Testis (tissue), 3 donors: Measurements from ENCODE around the gene EIF2B4. TPM values are rescaled to one million over a fixed set of nuclear protein-coding genes. Genes with fewer than 3 reads are reported as not detected.

ENCODE experiments used
- DNase-seq: peaks from one replicate; pipeline ENCODE4 v3.0.0-alpha.2; 2019
- H3K27ac ChIP-seq, 2 donors: fragments of 200-600 bp; sonication (generic); one replicate each; pipeline ENCODE4 v1.5.1; 2019
- H3K27me3 ChIP-seq: fragments of 200-600 bp; sonication (generic); one replicate; pipeline ENCODE4 v1.5.1; 2019
- H3K36me3 ChIP-seq: fragments of 200-600 bp; sonication (generic); one replicate; pipeline ENCODE4 v1.5.1; 2017; ENCODE audit warnings: low read depth; ENCODE audit errors: missing control alignments
- H3K4me1 ChIP-seq: fragments of 200-600 bp; sonication (generic); one replicate; pipeline ENCODE4 v1.5.1; 2019
- H3K4me3 ChIP-seq, 2 donors: fragments of 200-600 bp; sonication (generic); one replicate each; pipeline ENCODE4 v1.5.1; 2017 to 2019
- H3K9me3 ChIP-seq: fragments of 200-600 bp; sonication (generic); one replicate; pipeline ENCODE4 v1.5.1; 2017
- POLR2A ChIP-seq: fragments of 450-650 bp; IDR thresholded peaks from one replicate; pipeline ENCODE4 v1.6.1; 2017; ENCODE audit warnings: antibody characterized with exemption, mild to moderate bottlenecking, moderate library complexity
- WGBS, 2 donors: methylation state at CpG; one replicate each; pipeline ENCODE4 v1.1.5; 2018; 5-methylcytosine and 5-hydroxymethylcytosine counted together
- intact Hi-C: fragments of 100-400 bp; cut with DNase I; formaldehyde crosslinking; loops from one replicate; pipeline ENCODE4 v1.15.1; 2023; ENCODE audit warnings: low total_unique reads
- polyA plus RNA-seq: library from polyadenylated mRNA; stranded (reverse); fragments of 350-450 nt; fragmentation: Illumina TruSeq; extraction: RNeasy Lipid Tissue Mini Kit (QIAGEN cat#74804); gene quantifications from one replicate; pipeline ENCODE4 v1.2.3, GENCODE V29; 2014; ENCODE audit warnings: low read depth, low replicate concordance; ENCODE audit not compliant: insufficient read depth
- total RNA-seq, 2 donors: library from RNA; depleted of rRNA; stranded (reverse); fragments of >200 nt; gene quantifications; one replicate each; pipeline ENCODE4 v1.2.3, GENCODE V29; 2016
- TF ChIP-seq, protein P1 (sequence below), 3 experiments: fragments of 450-650 bp in 2 of 3; fragments of 200-600 bp in 1 of 3; sonication (generic) in 1 of 3; IDR thresholded peaks; one replicate each; pipeline ENCODE4 v1.5.1; 2016 to 2019; ENCODE audit warnings: antibody characterized with exemption in 3 of 3, mild to moderate bottlenecking in 2 of 3, moderate library complexity in 1 of 3

The EIF2B4 gene
- total and polyA plus RNA-seq, 3 donors from 2014 or later, result 59.4 to 111 (median 67.7) TPM

DNA sequence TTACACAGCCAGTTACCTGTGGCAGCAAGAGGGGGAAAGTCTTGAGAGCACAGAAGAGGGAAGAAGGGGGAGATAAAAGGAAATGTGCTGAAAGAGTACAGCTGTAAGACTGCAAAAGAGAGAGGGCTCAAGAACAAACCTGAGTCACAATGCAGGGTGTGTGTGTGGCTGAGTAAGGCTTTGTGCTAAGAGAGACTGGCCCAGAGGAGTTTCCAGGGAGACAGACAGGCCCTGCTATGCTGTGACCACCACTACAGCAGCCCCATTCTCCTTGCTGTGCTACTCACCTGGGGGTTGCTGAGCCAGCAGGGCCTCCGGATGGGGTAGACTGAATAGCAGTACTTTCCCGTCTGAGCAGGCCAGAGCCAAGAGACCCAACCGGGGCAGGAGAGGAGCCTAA, 34.8 kb downstream of the EIF2B4 start:
- no peaks in the 10 kb centered on the region for H3K9me3 ChIP-seq
- no peak overlapping the region for H3K4me3 ChIP-seq
- no peaks in the 10 kb centered on the region for H3K27me3 ChIP-seq
- no peak for DNase-seq
- 84 to 89% methylated on average over 3 of the region's 3 CpGs for WGBS, 2 donors
- intact Hi-C loops, result no loop called here
- no peaks in the 10 kb centered on the region for H3K36me3 ChIP-seq
- no peaks in the 10 kb centered on the region for H3K4me1 ChIP-seq
- no peak overlapping the region for H3K27ac ChIP-seq
- TF ChIP-seq POLR2A, result no peak
- TF ChIP-seq, protein P1, sequence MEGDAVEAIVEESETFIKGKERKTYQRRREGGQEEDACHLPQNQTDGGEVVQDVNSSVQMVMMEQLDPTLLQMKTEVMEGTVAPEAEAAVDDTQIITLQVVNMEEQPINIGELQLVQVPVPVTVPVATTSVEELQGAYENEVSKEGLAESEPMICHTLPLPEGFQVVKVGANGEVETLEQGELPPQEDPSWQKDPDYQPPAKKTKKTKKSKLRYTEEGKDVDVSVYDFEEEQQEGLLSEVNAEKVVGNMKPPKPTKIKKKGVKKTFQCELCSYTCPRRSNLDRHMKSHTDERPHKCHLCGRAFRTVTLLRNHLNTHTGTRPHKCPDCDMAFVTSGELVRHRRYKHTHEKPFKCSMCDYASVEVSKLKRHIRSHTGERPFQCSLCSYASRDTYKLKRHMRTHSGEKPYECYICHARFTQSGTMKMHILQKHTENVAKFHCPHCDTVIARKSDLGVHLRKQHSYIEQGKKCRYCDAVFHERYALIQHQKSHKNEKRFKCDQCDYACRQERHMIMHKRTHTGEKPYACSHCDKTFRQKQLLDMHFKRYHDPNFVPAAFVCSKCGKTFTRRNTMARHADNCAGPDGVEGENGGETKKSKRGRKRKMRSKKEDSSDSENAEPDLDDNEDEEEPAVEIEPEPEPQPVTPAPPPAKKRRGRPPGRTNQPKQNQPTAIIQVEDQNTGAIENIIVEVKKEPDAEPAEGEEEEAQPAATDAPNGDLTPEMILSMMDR (IDR thresholded peaks at IDR 0.05), result no peak

GRCh38 chr2:27324720-27325119, 45.4 kb downstream of the EIF2B4 start:
- no peak overlapping the region for H3K4me3 ChIP-seq
- no peaks in the 10 kb centered on the region for H3K36me3 ChIP-seq
- WGBS, 2 donors, result 85 to 97% methylated on average over 5 of the region's 5 CpGs
- H3K9me3 ChIP-seq, result no peaks in the 10 kb centered on the region
- TF ChIP-seq, protein P1 (IDR thresholded peaks at IDR 0.05), result no peak
- TF ChIP-seq POLR2A, result no peak
- DNase-seq, result no peak
- H3K4me1 ChIP-seq, result peaks cover 16% of the 10 kb centered on the region
- intact Hi-C loops, result no loop called here
- no peak overlapping the region for H3K27ac ChIP-seq
- no peaks in the 10 kb centered on the region for H3K27me3 ChIP-seq

DNA sequence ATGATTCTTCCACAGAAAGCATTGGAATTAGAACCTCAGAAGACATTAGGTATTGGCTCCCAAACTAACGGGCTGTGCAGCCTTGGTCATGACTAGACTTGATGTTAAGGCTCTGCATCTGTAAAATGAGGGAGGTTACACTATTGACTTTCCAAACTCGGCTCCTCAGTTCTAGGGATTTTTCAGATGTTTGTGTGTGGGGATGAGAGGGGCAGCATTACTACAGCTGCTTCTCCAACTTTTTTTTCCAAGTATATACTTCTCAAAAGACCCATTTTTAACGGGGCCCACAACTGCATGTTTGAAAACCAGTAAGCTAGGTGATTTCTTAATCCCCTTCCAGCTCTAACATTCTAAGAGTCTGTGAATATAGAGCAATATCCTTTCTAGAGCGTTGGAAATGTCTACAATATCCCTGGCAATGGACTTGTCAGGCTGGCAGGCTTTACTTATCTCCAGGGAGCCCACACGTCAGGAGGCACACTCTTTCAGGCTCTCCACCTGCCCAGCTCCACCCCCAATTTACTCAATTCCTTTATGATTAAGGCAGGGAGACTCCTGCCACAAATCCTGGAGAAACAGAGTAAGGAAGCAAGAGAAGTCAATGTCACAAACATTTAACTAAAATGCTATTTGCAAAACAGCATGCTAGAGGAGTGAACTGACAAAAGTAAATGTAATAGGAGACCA, 46.4 kb downstream of the EIF2B4 start:
- no peak for DNase-seq
- H3K27ac ChIP-seq, result peak overlapping the region; percentile 76 to 93
- no peaks in the 10 kb centered on the region for H3K27me3 ChIP-seq
- intact Hi-C loops, result no loop called here
- peaks cover 16% of the 10 kb centered on the region for H3K4me1 ChIP-seq
- TF ChIP-seq, protein P1 (IDR thresholded peaks at IDR 0.05), result no peak
- TF ChIP-seq POLR2A, result no peak
- H3K4me3 ChIP-seq, result peak overlapping the region; percentile 78 to 79
- 16 to 19% methylated on average over 5 of the region's 5 CpGs for WGBS, 2 donors
- no peaks in the 10 kb centered on the region for H3K9me3 ChIP-seq
- H3K36me3 ChIP-seq, result no peaks in the 10 kb centered on the region

DNA sequence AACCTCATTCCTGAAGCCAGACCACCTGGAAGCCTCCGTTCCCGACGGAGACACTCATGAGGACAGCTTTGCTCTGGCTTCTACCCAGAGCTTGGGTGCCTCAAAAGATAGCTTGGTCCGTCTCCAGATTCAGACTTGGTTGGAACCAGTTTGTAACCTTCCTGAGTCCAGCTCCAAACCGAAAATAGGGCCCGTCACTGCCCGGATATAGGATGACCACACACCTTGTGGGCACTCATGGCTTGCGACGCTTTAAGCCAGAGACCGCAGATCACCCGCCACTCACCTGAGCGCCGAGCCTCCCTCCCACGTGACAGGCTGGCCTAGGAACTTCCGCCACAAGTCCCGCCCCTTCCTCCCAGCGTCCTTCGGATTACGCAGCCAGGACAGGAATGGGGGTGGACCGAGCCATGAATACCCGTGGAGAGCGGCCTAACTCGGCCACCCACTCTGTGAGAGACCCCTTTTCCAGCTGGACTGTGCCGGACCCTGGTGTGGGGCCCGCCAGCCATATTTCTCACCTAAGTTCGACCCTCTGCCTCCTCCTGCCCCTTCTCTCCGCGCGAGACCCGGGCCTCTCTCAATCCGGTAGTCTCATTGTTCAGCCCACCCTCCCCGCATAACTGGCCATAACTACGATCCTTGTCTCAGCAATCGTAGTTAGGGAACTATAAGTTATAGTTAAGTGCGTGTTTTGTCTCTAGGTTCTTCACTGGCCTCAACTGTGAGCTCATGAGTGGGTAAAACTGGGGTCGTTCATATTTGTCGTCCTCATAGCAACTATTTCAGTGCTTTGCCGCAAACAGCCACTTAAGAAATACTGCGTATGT, 47.2 kb downstream of the EIF2B4 start, which contains the start of gene MPV17:
Gene MPV17, minus strand, starts transcription at position 332 of the 830 bp plus-strand sequence. CDS start 580 bp downstream, outside the sequence.
- Histone ChIP-seq H3K27me3 (no peaks in the 10 kb centered on the region), H3K36me3 (no peaks in the 10 kb centered on the region), H3K4me3 (peak within 1 kb of the TSS; percentile 78 to 79), H3K27ac (peak within 1 kb of the TSS; percentile 76 to 93), H3K4me1 (peaks cover 16% of the 10 kb centered on the region), H3K9me3 (no peaks in the 10 kb centered on the region)
- 0% methylated on average over 37 to 39 of the region's 39 CpGs for WGBS, 2 donors
- DNase-seq, result peak; percentile 96
- intact Hi-C loops, result no loop called here
- TF ChIP-seq, protein P1 (IDR thresholded peaks at IDR 0.05), result no peak
- peak; percentile 85 for TF ChIP-seq POLR2A
